ENCODE results near the gene WIPF3. TPM values are rescaled to one million over a fixed set of nuclear protein-coding genes. Genes with fewer than 3 reads are reported as not detected.

The WIPF3 gene
- total and polyA plus RNA-seq, 7 experiments from 2014 or later, result 0.08 TPM; not detected in 6

DNA sequence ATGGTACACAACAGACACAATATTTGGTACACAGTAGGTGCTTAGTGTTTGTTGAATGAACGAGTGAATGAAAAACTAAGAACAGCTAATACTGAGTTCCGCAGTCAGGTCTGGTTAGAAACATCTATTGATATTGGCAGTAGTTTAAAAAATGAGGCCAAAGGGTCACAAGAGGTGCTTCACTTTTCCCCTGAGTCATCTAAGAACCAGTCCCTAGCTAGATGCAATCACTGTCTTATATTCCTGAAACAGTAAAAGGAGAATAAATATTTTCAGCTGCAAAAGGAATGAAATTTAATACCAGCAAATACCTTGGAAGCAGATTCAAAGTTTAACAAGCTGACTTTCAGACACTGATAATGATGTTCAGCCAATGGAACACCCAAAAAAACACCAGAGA lies 128.8 kb downstream of the WIPF3 start:
- peaks cover 0 to under 1% (median 0%) of the 10 kb centered on the region in 11 donors for H3K9me3 Mint-ChIP-seq
- Histone ChIP-seq H3K36me3 (ENCODE audit: control insufficient read depth in 2 of 3, insufficient read depth in 3 of 3, low read length in 3 of 3) (no peaks in the 10 kb centered on the region), H3K27ac (ENCODE audit: low read depth, low read length) (no peak overlapping the region), H3K9me3 (ENCODE audit: control insufficient read depth in 2 of 3, low read length in 3 of 3) (no peaks in the 10 kb centered on the region), H3K4me3 (ENCODE audit: low read length) (no peak overlapping the region), H3K4me1 (ENCODE audit: control insufficient read depth in 2 of 2, insufficient read depth in 2 of 2, low read length in 2 of 2) (no peaks in the 10 kb centered on the region), H3K27me3 (ENCODE audit: control insufficient read depth in 2 of 2, insufficient read depth in 2 of 2, low read length in 2 of 2) (no peaks in the 10 kb centered on the region)
- ATAC-seq, result no peak
- H3K4me3 Mint-ChIP-seq, result no peak overlapping the region
- H3K4me1 Mint-ChIP-seq, result no peaks in the 10 kb centered on the region
- CTCF ChIA-PET, result no interaction called here
- H3K27me3 Mint-ChIP-seq, result peaks cover 0 to 5% (median 4%) of the 10 kb centered on the region in 5 donors
- intact Hi-C loops (cut with micrococcal nuclease), result no loop called here
- H3K36me3 Mint-ChIP-seq, result no peaks in the 10 kb centered on the region
- no peak overlapping the region for H3K27ac Mint-ChIP-seq
- POLR2A ChIA-PET, result no interaction called here
- no peak for DNase-seq

GRCh38 chr7:29937132-29937531 lies 130.8 kb downstream of the WIPF3 start:
- Mint-ChIP-seq H3K27ac (no peak overlapping the region), H3K36me3 (no peaks in the 10 kb centered on the region), H3K9me3 (peaks cover 0 to 2% (median 0%) of the 10 kb centered on the region in 11 donors), H3K4me1 (no peaks in the 10 kb centered on the region), H3K4me3 (no peak overlapping the region), H3K27me3 (peaks cover 0 to 4% (median 0%) of the 10 kb centered on the region in 5 donors)
- intact Hi-C loops (cut with micrococcal nuclease), result no loop called here
- Histone ChIP-seq H3K27ac (ENCODE audit: low read depth, low read length) (no peak overlapping the region), H3K9me3 (ENCODE audit: control insufficient read depth in 2 of 3, low read length in 3 of 3) (no peaks in the 10 kb centered on the region), H3K4me3 (ENCODE audit: low read length) (no peak overlapping the region), H3K36me3 (ENCODE audit: control insufficient read depth in 2 of 3, insufficient read depth in 3 of 3, low read length in 3 of 3) (no peaks in the 10 kb centered on the region), H3K27me3 (ENCODE audit: control insufficient read depth in 2 of 2, insufficient read depth in 2 of 2, low read length in 2 of 2) (no peaks in the 10 kb centered on the region), H3K4me1 (ENCODE audit: control insufficient read depth in 2 of 2, insufficient read depth in 2 of 2, low read length in 2 of 2) (no peaks in the 10 kb centered on the region)
- ATAC-seq (no peak), DNase-seq (no peak)
- ChIA-PET POLR2A (no interaction called here), CTCF (no interaction called here)

DNA sequence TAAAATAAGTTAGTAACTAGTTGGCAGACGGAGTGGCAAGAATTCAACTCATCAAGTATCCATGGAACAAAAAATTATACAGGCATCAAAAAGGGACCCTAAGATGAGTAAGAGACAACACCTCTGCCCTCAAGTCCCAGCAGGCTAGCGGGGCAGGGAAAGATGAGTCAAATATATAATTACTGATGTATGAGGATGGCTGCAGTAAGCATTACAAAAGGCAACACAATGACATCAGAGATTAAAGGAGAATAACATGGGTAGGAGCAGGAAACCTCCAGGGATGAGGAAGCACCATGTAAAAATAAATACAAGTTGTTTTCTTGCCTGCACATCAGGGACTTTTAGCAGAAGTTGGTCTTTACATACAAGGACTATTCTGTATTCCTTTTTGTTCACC lies 133.9 kb downstream of the WIPF3 start:
- CTCF ChIA-PET, result no interaction called here

GRCh38 chr7:29945259-29945809 lies 139.0 kb downstream of the WIPF3 start:
- intact Hi-C loops (cut with micrococcal nuclease), result no loop called here
- CTCF ChIA-PET, result interaction anchor here (0.5 kb wide), 1 partner anchor 116 kb away, joined by 3 read pairs; no protein-coding TSS in a partner anchor

More for the DNA sequence above, 133.9 kb downstream of the WIPF3 start:
- Mint-ChIP-seq H3K4me3 (no peak overlapping the region), H3K36me3 (no peaks in the 10 kb centered on the region), H3K27me3 (peaks cover 0 to 8% (median 0%) of the 10 kb centered on the region in 5 donors), H3K4me1 (no peaks in the 10 kb centered on the region), H3K27ac (no peak overlapping the region), H3K9me3 (peaks cover 0 to 2% (median 0%) of the 10 kb centered on the region in 11 donors)
- no peaks in the 10 kb centered on the region for H3K27me3 ChIP-seq (ENCODE audit: control insufficient read depth in 2 of 2, insufficient read depth in 2 of 2, low read length in 2 of 2)
- intact Hi-C loops (cut with micrococcal nuclease), result no loop called here
- no peaks in the 10 kb centered on the region for H3K36me3 ChIP-seq (ENCODE audit: control insufficient read depth in 2 of 3, insufficient read depth in 3 of 3, low read length in 3 of 3)
- POLR2A ChIA-PET, result no interaction called here
- H3K27ac ChIP-seq (ENCODE audit: low read depth, low read length), result no peak overlapping the region
- H3K9me3 ChIP-seq (ENCODE audit: control insufficient read depth in 2 of 3, low read length in 3 of 3), result no peaks in the 10 kb centered on the region
- no peak overlapping the region for H3K4me3 ChIP-seq (ENCODE audit: low read length)
- H3K4me1 ChIP-seq (ENCODE audit: control insufficient read depth in 2 of 2, insufficient read depth in 2 of 2, low read length in 2 of 2), result no peaks in the 10 kb centered on the region
- DNase-seq (no peak), ATAC-seq (no peak)

DNA sequence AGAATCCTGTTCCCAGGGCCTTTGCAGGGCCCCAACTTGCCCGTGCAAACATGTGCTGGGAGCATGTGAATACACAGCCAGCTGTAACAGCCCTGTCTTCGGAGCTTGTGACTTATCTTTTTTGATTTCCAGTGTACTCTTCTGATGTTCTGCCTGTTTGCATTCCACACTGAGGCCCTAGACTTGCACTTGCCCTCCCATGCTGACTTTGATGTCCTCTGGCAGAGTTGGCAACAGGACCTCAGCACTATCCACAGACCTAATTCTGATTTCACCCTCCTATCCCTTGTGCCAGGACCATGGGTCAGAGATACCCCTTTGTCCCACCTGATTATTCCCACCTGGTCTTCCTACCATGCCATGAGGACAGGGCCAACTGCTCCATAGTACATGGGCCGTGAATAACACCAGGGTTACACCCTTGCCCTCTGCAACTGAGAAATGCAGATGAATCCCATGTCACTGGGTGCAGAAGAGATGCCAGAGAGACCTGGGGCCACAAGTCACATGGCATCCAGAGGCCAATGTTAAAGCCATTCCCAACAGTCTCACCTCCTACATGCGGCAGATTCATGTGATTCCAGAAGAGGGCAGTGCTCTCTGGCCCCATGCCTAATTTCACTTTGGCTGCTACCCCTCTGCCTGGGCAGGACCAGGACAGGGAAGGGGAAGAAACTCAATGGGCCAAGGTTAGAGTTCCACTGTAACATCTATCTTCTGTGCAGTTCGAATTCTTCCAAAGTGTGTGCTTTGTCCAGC lies 140.3 kb downstream of the WIPF3 start:
- Histone ChIP-seq H3K27ac (ENCODE audit: low read depth, low read length) (no peak overlapping the region), H3K4me1 (ENCODE audit: control insufficient read depth in 2 of 2, insufficient read depth in 2 of 2, low read length in 2 of 2) (no peaks in the 10 kb centered on the region), H3K27me3 (ENCODE audit: control insufficient read depth in 2 of 2, insufficient read depth in 2 of 2, low read length in 2 of 2) (no peaks in the 10 kb centered on the region), H3K9me3 (ENCODE audit: control insufficient read depth in 2 of 3, low read length in 3 of 3) (no peaks in the 10 kb centered on the region), H3K4me3 (ENCODE audit: low read length) (no peak overlapping the region), H3K36me3 (ENCODE audit: control insufficient read depth in 2 of 3, insufficient read depth in 3 of 3, low read length in 3 of 3) (no peaks in the 10 kb centered on the region)
- ChIA-PET POLR2A (no interaction called here), CTCF (no interaction called here)
- H3K27ac Mint-ChIP-seq, result no peak overlapping the region
- peak overlapping the region in 1 of 10 donors; percentile 14 for H3K4me3 Mint-ChIP-seq
- H3K27me3 Mint-ChIP-seq, result peaks cover 0 to 18% (median 0%) of the 10 kb centered on the region in 5 donors
- H3K9me3 Mint-ChIP-seq, result peaks cover 0 to 3% (median 0%) of the 10 kb centered on the region in 11 donors
- peaks cover 0 to 3% (median 3%) of the 10 kb centered on the region in 5 donors for H3K36me3 Mint-ChIP-seq
- no peaks in the 10 kb centered on the region for H3K4me1 Mint-ChIP-seq
- ATAC-seq, result peak; percentile 50
- DNase-seq, result no peak
- intact Hi-C loops (cut with micrococcal nuclease), result no loop called here

More at GRCh38 chr7:29945259-29945809, 139.0 kb downstream of the WIPF3 start:
- no peaks in the 10 kb centered on the region for H3K27me3 ChIP-seq (ENCODE audit: control insufficient read depth in 2 of 2, insufficient read depth in 2 of 2, low read length in 2 of 2)
- no peak overlapping the region for H3K27ac ChIP-seq (ENCODE audit: low read depth, low read length)
- Mint-ChIP-seq H3K27ac (no peak overlapping the region), H3K4me1 (no peaks in the 10 kb centered on the region), H3K27me3 (peaks cover 0 to 14% (median 0%) of the 10 kb centered on the region in 5 donors), H3K36me3 (no peaks in the 10 kb centered on the region), H3K4me3 (no peak overlapping the region), H3K9me3 (peaks cover 0 to 3% (median 0%) of the 10 kb centered on the region in 11 donors)
- DNase-seq, result no peak
- no peaks in the 10 kb centered on the region for H3K4me1 ChIP-seq (ENCODE audit: control insufficient read depth in 2 of 2, insufficient read depth in 2 of 2, low read length in 2 of 2)
- H3K9me3 ChIP-seq (ENCODE audit: control insufficient read depth in 2 of 3, low read length in 3 of 3), result no peaks in the 10 kb centered on the region
- no peaks in the 10 kb centered on the region for H3K36me3 ChIP-seq (ENCODE audit: control insufficient read depth in 2 of 3, insufficient read depth in 3 of 3, low read length in 3 of 3)
- POLR2A ChIA-PET, result no interaction called here
- no peak overlapping the region for H3K4me3 ChIP-seq (ENCODE audit: low read length)
- no peak for ATAC-seq

DNA sequence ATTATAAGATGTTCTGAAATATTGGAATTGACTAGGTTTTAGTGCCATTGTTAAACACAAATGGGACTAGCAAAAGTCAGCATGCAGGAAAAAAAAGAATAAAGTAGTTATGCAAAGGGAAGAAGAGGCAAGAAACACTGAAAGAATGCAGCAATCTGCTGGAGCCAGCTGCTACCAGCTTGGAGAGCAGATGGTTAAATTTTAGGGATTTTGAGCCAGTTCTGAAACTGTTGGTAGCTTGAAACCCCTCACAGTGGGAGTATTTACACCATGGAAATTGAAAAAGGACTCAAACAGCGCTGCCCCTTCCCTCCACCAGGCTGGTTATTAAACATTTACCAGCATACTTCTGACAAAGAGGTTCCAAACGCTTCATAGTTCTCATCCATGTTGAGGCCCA lies 142.3 kb downstream of the WIPF3 start:
- H3K4me3 Mint-ChIP-seq, result no peak overlapping the region
- H3K27ac Mint-ChIP-seq, result no peak overlapping the region
- H3K36me3 ChIP-seq (ENCODE audit: control insufficient read depth in 2 of 3, insufficient read depth in 3 of 3, low read length in 3 of 3), result no peaks in the 10 kb centered on the region
- no peak overlapping the region for H3K4me3 ChIP-seq (ENCODE audit: low read length)
- H3K27me3 ChIP-seq (ENCODE audit: control insufficient read depth in 2 of 2, insufficient read depth in 2 of 2, low read length in 2 of 2), result no peaks in the 10 kb centered on the region
- CTCF ChIA-PET, result no interaction called here
- peaks cover 0 to 12% (median 3%) of the 10 kb centered on the region in 5 donors for H3K27me3 Mint-ChIP-seq
- no peaks in the 10 kb centered on the region for H3K4me1 ChIP-seq (ENCODE audit: control insufficient read depth in 2 of 2, insufficient read depth in 2 of 2, low read length in 2 of 2)
- peaks cover 0 to 3% (median 3%) of the 10 kb centered on the region in 5 donors for H3K36me3 Mint-ChIP-seq
- intact Hi-C loops (cut with micrococcal nuclease), result no loop called here
- POLR2A ChIA-PET, result no interaction called here
- no peak for DNase-seq
- no peaks in the 10 kb centered on the region for H3K9me3 ChIP-seq (ENCODE audit: control insufficient read depth in 2 of 3, low read length in 3 of 3)
- H3K27ac ChIP-seq (ENCODE audit: low read depth, low read length), result no peak overlapping the region
- no peak for ATAC-seq
- peaks cover 0 to 3% (median 0%) of the 10 kb centered on the region in 11 donors for H3K9me3 Mint-ChIP-seq
- peaks cover 0 to 4% (median 0%) of the 10 kb centered on the region in 7 donors for H3K4me1 Mint-ChIP-seq

All from naive thymus-derived CD4-positive, alpha-beta T cell (primary cell).